ENCODE measurements around the gene COBL.

DNA sequence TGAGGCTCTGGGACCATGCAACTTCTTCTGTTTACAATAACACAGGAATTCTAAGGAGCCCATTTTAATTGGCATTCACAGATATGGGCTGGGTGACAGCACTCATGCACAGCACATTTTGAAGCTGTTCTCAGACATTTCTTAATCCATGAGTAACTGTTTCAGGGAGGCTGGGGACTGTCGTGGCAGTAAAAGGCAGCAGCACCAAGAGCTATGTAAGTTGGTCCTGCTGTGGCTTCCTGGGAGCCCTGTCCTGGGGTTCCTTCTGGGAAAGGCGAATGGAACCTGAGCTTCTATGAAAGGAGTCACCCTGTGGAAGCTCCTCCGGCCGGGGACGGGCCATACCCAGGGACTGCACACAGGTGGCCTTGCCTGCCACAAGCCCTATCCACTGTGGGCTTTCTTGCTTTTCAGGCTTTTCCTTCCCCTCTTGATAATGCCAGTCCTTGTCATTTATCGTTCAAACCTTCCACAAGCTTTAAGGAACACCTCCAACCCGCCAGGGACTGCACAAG lies 40.5 kb downstream of the COBL start:
- no peak for TF ChIP-seq EGR1 (IDR thresholded peaks at IDR 0.05)
- TF ChIP-seq CREB1 (IDR thresholded peaks at IDR 0.05; ENCODE audit: low read depth), result no peak
- TF ChIP-seq, protein P1, sequence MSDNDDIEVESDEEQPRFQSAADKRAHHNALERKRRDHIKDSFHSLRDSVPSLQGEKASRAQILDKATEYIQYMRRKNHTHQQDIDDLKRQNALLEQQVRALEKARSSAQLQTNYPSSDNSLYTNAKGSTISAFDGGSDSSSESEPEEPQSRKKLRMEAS (IDR thresholded peaks at IDR 0.05), result no peak
- no peak for TF ChIP-seq TAF1 (IDR thresholded peaks at IDR 0.05; ENCODE audit: low read depth)
- no peak for TF ChIP-seq TEAD4 (IDR thresholded peaks at IDR 0.05)
